Measurements from ENCODE around the gene INCA1.

GRCh38 chr17:4960279-4960922 lies 36.9 kb downstream of the INCA1 start:
- TF ChIP-seq CTCF (IDR thresholded peaks at IDR 0.05) = no peak
- TF ChIP-seq POLR2A (IDR thresholded peaks at IDR 0.05) = no peak
